Endometrial microvascular endothelial cells (primary cell): ENCODE data around the gene NHLRC1. TPM values are rescaled to one million over a fixed set of nuclear protein-coding genes. Genes with fewer than 3 reads are reported as not detected.

ENCODE experiments used
- in situ Hi-C: cut with HindIII; loops from 2 replicates; pipeline ENCODE4 v1.10.0; 2017; ENCODE audit warnings: low sequenced_read_pairs, low pct_unique_long_range_greater_than_20kb; ENCODE audit errors: inconsistent ontology term
- total RNA-seq: library from RNA; depleted of rRNA; stranded (reverse); fragments of >200 nt; gene quantifications from one replicate; pipeline ENCODE4 v1.2.3, GENCODE V29; 2015; ENCODE audit errors: inconsistent ontology term

Gene NHLRC1
- total RNA-seq, 1 donor from 2014 or later: 2.0 TPM

DNA sequence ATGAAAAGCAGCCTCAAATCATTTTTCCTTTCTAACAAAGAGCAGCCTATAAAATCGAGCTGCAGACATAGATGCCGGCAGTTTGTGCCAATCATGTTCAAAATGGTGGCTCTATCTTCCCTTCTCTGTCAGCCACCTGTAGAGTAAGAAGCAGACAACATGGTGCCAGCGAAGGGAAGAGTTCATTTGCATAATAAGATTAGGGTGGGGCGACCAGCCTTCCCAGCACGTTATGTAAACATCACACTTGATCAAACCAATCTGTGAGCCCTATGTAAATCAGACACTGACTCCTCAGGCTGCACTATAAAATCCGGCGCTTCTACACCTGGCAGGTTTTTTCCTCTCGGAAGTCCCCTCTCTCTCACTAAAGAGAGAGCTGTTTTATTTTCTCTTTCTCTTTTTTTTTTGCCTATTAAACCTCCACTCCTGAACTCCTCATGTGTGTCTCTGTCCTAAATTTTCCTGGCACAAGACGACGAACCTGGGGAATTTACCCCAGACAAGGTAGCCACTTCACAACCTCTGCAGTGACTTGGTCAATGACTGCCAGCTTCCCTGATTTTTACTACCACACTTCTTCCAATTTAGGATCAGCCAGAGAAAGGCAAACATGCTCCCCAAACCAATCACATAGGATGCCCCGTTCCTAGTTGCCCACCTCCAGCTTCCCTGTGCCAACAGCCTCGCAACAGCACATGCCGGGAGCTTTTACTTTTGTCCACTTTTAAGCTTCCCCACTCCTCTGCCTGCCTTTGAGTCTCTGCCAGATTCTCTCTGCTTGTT is 19.5 kb upstream of the NHLRC1 start:
- in situ Hi-C loops: no loop called here

DNA sequence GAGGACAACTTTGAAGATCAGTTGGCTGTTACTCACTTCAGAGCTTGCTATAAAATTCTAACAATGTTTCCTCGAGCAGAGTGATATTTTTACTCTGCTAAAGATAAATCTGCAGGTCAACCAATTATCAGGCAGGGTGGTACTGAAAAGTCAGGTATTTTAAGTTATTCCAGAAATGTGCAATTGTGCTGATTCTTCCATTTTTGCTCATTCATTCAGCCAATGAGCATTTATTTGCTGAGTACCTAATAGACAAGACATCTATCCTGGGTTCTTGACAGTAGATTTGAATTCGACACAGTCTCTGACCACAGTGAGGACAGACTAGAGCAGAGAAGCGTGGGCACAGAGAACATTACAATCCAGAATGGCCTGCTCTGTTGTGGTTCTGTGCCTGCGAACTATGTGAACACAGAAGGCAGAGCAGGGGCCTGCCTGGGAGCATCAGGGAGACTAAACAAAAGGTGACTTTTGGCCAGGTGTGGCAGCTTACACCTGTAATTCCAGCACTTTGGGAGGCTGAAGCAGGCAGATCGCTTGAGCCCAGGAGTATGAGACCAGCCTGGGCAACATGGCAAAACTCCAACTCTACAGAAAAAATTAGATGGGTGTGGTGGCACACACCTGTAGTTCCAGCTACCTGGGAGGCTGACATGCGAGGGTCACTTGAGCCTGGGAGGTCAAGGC is 17.6 kb upstream of the NHLRC1 start:
- in situ Hi-C loops: no loop called here

DNA sequence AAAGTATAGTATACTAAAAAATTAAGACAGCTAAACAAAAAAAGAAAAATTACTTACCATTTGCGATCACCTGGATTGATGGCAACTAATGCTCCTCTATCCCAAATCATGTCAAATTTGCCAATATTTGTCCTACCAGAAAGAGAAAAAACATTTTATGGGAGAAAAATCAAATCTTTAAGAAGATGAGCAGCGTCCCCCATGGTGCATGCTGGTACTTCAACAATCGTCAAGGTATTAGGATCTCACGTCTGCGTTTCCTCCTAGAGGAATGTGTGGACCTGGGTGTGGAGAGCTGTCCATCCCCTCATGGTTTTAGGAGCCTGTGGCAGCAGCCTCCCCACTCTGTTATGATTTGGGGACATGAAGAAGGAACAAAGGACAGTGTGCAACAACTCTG is 16.4 kb upstream of the NHLRC1 start:
- in situ Hi-C loops: no loop called here

DNA sequence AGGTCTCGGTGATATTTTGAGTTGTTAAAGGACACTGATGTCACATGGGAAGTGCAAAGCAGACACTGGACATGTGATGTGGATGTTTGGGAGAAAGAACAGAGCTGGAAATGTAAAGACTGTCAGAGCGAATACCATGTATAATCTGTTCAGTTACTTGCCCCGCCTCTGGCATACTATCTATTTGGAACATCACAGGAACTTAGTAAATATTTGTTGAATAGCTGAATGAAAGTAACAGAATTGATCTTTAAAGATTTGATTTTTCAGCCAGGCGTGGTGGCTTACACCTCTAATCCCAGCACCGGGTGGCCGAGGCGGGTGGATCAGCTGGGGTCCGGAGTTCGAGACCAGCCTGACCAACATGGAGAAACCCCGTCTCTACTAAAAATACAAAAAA is 13.8 kb upstream of the NHLRC1 start:
- in situ Hi-C loops: no loop called here

DNA sequence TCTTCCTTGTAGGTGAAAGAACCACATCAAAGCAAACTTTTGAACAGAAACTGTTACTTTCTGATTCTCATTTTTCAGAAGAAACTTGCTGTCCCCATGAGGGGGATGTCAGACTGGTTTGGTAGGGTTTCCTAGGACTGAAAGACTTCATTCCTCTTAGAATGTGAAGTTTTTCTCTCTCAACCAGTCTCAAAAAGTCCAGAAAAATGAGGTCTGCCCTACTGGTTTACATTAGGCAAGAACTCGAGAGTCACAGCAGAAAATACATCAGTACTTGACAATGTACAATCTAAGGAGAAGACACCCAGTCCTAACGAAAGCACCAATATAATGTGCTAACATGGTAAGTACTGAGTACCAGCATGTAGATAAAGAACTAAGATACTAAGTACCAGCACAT is 12.7 kb upstream of the NHLRC1 start:
- in situ Hi-C loops: no loop called here

DNA sequence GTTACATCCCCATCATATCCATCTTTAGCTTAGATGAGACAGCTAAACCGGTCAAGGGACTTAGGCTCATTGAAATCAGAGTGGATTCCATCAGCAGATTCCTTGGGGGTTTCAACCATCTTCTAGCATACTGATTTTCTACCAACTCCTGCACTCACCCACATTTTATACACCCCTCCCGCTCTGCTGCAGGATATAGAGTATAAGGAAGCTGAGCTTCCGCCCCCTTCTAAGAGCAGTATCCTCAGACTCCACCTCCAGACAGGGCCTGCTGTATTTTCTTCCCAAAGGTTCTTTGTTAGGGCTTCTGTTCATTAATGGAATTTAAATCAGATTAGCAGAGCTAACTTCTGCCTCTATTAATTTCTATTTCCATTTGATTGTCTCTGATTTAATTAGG is 9.9 kb upstream of the NHLRC1 start:
- in situ Hi-C loops: no loop called here

DNA sequence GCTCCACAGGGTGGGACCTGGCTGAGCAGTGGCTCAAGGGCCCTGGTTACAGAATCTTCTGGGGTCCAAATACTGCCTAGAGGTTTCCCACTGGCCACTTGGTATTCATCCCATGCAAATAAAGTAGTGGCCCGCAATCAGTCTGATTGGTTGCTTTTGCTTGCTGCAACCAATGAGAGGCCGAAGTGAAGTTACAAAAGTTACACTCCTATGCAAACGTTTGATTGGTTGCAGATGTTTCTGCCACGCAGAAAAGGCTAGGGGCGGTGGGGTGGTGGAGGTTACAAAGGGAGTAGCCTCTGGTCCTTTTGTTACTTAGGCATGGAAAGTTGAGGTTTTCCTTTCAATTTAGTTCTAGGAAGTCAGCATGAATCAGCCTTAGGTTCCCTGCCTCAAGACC is 3.6 kb upstream of the NHLRC1 start:
- in situ Hi-C loops: no loop called here

DNA sequence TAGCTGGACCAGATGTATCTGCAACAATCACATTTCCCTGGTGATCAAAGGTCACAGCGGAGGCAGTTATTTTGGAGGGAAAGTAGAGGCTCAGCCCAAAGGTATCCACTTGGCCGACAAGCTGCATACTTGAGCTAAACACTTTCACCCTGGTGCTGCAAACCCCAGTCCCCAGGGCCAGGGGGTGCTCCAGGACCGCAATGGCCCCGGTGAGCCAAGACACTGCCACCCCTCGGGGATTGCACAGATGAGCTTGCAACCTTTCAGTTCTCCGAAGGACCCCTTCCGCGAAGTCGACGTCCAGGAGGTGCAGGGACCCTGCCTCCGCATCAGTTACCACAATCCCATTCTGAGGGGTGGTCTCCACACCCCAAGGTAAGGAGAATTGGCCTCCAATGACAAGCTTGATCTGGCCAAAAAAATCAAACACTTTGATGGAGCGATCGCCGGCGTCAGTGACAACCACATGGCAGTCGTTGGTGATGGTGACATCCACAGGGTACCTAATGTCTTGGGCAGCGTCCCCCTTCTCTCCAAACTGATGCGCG is 823 bp downstream of the NHLRC1 start:
- in situ Hi-C loops: no loop called here

DNA sequence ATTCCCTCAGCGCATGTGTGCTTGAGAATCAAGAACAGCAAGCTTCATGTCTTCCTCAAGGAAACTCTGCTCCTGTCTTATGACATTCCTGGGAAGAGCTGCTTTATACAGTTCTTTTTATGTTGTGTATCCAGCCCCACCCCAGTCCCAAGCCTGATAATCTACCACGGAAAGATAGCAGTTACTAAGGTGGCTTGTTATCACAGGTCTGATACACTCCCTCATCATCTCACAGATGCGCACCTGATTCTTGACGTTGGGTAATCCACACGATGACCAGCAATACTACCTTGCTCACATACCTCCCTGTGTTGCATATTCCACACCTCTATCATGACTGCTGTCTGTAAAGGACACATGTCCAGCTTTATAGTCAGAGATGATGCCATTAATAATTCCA is 3.2 kb downstream of the NHLRC1 start:
- in situ Hi-C loops: no loop called here

DNA sequence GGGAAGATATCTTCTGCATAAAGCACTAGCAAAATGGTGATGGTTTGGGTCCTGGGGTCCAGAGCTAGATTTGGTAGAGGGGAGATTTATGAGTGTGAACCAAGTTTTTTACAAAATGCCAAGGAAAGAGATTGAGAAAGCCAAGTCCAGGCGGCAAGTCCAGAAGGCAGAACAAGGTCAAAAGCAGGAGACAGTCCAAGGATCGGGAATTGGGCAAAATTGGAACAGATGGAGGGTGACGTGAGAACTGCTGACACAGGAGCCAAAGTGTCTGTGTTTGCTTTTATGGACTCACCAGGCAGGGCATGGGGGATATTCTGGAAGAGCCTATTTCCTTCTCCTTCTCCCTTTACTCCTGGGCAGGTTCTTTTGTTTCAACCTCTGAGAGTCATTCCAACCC is 4.1 kb downstream of the NHLRC1 start:
- in situ Hi-C loops: no loop called here

DNA sequence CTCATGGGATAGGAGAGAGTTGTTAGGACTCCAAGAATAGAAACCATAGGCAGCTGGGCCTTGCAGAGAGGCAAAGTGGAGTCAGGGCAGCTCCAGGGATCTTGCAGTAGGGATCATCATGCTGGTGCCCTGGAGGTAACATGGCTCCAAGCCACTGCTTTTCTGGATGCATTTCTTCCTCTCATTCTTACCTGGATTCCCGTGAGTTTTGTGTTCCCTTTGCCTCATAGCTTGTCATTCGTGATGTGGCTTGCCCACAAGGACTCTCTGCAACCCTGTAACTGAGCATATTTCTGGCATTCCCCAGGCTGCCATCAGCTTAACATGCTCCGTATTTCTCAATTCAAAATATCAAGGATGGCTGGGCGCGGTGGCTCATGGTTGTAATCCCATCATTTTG is 5.3 kb downstream of the NHLRC1 start:
- in situ Hi-C loops: no loop called here

DNA sequence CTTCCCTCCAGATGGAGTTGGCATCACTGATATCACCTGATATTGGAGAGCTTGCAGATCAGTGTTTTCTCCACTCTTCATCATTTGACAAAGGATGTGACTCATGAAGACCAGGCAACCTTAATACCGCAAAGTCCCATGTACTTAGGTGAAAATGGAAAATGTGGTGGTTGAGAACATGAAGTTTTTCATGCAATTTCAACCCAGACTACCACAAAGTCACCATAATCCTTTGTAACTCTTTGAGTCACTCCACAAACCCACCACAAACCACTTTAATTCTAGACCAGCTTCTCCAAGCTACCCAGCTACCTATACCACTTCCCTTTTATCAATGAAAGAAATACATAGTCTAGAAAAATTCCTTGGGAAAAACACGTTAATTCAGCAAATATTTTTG is 7.1 kb downstream of the NHLRC1 start:
- in situ Hi-C loops: no loop called here

DNA sequence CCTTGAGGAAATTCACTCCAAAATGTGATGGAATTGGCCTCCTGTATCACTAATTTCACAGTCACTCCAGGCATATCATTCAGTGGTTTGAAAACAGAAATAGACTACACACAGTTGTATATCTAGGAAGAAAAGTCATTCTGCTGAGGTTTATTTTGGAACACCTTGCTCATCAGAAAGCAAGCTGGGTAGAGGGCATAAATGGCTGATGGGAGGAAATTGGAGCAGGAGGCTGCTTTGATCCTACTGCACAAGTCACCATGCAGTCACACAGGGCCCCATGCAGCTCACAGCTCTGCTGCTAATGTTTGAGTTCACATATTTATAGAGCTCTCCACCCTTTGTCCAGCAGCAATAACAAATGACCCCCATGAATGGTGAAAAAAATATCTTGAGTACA is 12.3 kb downstream of the NHLRC1 start:
- in situ Hi-C loops: no loop called here

DNA sequence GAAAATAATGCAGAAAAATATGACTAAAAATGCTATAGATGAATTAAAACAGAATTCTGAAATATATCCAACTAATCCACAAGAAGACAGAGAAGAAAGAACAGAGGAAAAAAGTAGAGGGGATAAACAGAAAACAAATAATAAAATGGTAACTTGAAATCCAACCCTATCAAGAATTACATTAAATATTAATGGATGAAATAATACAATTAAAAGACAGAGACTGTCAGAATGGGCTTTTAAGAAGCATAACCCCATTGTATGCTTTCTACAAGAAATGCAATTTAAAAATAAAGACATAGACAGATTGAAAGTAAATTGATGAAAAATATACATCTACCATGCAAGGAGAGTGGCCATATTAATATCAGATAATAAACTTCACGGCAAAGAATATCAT is 15.4 kb downstream of the NHLRC1 start:
- in situ Hi-C loops: no loop called here

DNA sequence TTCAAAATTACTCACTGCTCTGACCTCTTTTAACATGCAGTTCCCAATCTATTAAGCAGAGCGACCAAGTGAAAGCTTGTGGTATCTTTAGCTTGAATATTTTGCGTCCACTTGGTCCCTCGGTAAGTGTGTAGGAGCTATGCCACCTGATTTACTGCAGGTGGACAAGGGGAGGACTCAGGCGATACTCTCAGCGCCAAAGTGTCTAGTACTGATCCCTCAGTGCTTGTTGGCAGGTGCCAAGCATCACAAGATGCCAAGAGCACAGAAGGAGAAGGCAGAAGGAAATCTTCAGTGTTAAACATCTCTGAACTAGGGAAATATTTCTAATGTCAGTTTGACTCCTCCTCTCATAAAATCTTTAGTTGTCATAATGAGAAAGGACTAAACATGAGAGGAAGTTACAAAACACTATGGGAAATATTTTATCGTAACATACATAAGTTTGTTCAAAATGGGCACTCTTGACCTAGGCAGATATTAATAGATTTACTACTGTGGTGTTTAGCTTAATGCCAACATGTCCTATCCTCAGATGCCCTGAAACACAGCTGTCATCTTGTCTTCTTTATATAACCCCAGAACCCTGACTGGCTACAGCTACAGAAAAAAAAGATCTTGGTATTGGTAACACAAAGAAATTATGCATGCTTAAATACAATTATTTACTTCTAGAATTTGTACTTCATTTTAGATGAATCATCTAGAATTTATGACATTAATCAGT is 19.5 kb downstream of the NHLRC1 start:
- in situ Hi-C loops: no loop called here

DNA sequence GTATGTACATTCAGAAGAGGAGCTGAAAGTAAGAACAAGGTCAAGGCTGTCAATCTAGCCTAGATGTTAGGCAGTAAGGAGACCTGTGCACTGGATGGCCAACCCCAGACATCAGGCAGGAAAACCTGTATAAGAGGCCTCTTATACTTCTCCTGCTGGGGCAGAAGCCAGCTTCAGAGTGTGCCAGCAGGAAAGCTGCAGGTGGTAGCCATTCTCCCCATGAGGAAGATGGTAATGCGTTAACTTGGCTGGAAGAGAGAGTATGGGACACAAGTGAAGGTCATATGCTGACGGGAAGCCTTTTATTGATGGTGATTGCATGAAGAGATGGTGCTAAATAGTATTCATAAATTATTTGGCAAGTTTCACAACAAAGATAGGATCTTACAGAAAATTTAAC is 20.6 kb downstream of the NHLRC1 start:
- in situ Hi-C loops: no loop called here

DNA sequence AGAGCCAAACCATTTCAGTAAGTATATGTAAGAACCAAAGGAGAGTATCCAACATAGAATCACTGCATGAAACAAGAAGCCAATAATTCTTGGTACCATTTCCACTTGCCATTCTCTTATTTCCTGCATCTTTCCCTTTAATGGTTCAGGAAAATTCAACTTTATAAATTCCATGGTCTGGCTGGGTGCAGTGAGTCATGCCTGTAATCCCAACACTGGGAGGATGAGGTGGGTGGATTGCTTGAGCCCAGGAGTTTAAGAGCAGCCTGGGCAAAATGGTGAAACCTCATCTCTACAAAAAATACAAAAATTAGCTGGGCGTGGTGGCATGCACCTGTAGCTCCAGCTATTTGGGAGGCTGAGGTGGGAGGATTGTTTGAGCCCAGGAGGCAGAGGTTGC is 21.2 kb downstream of the NHLRC1 start:
- in situ Hi-C loops: no loop called here

DNA sequence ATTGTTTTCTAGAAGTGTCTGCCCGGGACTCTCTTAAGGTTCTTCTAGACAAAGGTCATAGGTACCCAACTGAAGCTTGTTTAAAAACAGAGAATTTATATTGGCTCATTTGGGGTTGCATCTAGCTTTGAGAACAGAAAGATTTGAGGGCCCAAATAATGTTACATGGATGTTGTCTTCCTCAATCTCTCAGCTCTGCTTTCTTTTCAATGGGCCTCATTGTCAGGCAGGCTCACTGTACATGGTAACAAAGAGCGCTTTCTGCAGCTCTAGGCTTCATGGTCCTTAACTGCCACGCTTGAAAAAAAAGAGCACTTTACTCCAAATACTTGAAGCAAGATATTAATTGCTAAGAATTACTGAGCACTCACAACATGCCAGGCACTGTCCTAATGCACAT is 22.2 kb downstream of the NHLRC1 start:
- in situ Hi-C loops: no loop called here

DNA sequence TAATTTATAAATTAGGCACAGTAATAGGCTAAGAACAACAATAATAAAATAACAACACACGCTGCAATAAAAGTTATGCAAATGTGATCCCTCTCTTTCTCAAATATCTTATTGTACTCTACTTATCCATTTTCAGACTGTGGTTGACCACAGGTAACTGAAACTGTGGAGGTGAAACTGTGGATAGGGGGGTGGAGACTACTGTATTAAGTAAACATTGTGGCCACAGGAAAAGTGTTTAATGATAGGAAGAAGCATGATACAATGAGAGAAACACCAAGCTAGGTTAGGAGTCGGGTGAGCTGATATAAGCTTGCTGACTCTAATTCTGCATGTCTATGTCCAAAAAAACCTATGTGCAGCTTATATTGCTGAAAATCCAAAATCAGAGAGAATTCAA is 23.0 kb downstream of the NHLRC1 start:
- in situ Hi-C loops: no loop called here

DNA sequence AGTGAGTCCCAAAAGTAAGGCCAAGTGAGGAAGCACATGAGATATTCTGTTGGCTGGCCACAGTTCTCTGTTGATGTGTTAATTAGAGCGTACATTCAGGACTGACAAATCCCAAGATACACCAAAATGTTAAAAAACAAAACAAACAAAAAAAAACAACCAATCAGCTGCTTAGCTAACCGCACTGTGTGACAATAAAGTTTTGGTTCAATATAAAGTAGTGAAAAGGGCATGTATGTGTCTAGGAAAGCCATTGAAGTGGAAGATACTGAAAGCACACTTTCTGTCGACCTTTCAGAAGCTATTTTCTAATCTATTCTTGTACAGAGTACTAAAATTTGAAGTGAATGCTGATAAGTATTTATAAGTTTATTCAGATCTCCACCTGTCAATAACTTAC is 26.1 kb downstream of the NHLRC1 start:
- in situ Hi-C loops: no loop called here
